Calu3 (cell line): Measurements from ENCODE around the gene APBA1. TPM values are rescaled to one million over a fixed set of nuclear protein-coding genes. Genes with fewer than 3 reads are reported as not detected.
A peak's percentile ranks its signal among the peaks of the same experiment; 100 is the strongest.

ENCODE experiments used
- BruUV-seq: library from RNA; stranded (reverse); fragments of 400-500 nt; replicated peaks from 2 replicates; lab custom pipeline; 2021; lab: Mats Ljungman, UMichigan
- CTCF ChIA-PET: fragments of 300-600 bp; sonication (Branson Sonifier 250); formaldehyde crosslinking; loops from one replicate; lab custom pipeline; 2022; ENCODE audit warnings: antibody characterized with exemption; lab: Charles Lee
- DNase-seq: peaks from one replicate; pipeline ENCODE4 v3.0.0; 2022
- H3K27ac Mint-ChIP-seq: one replicate; pipeline ENCODE4 v1.8.0; 2022; ENCODE audit warnings: mixed read lengths; ENCODE audit not compliant: unreplicated experiment
- H3K27me3 Mint-ChIP-seq: one replicate; pipeline ENCODE4 v1.8.0; 2022; ENCODE audit warnings: mixed read lengths; ENCODE audit not compliant: unreplicated experiment
- H3K36me3 Mint-ChIP-seq: one replicate; pipeline ENCODE4 v1.8.0; 2022; ENCODE audit warnings: mild to moderate bottlenecking, moderate library complexity, mixed read lengths; ENCODE audit not compliant: insufficient read depth, unreplicated experiment
- H3K4me1 Mint-ChIP-seq: one replicate; pipeline ENCODE4 v1.8.0; 2022; ENCODE audit warnings: mild to moderate bottlenecking, low read depth, mixed read lengths; ENCODE audit not compliant: unreplicated experiment
- H3K4me3 Mint-ChIP-seq: one replicate; pipeline ENCODE4 v1.8.0; 2022; ENCODE audit warnings: mild to moderate bottlenecking, low read depth, moderate library complexity, mixed read lengths; ENCODE audit not compliant: unreplicated experiment
- H3K9me3 Mint-ChIP-seq: one replicate; pipeline ENCODE4 v1.8.0; 2022; ENCODE audit warnings: low read depth, mixed read lengths; ENCODE audit not compliant: unreplicated experiment
- intact Hi-C: fragments of 100-400 bp; cut with micrococcal nuclease; formaldehyde crosslinking; loops from one replicate; pipeline ENCODE4 v1.10.0; 2022; ENCODE audit not compliant: unreplicated experiment
- total RNA-seq: library from RNA; stranded (reverse); gene quantifications from 2 replicates; pipeline ENCODE4 v1.2.3, GENCODE V29; 2022
- TF ChIP-seq, protein P1 (sequence below): fragments of 200-600 bp; IDR thresholded peaks from one replicate; pipeline ENCODE4 v1.8.0; 2022; ENCODE audit warnings: antibody characterized with exemption; ENCODE audit not compliant: unreplicated experiment

Gene APBA1
- total RNA-seq, 1 experiment from 2014 or later = 4.4 TPM

DNA sequence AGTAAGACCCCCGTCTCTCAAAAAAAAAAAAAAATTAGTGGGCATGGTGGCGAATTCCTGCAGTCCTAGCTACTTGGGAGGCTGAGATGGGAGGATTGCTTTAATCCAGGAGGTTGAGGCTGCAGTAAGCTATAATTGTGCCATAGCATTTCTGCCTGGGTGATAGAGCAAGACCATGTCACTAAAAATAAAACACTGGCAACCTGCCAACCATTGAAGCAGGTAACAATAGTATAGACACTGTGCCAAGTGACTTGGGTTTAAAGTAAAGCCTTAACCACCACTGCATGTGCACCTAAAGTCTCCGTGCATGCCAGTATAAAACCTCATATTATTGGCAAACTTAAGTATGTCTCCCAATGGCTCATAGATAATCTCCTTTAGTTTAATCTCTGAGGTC, 3.4 kb upstream of the APBA1 start:
- Mint-ChIP-seq H3K4me3 (no peak overlapping the region), H3K9me3 (no peaks in the 10 kb centered on the region), H3K27me3 (no peaks in the 10 kb centered on the region), H3K4me1 (peaks cover 28% of the 10 kb centered on the region), H3K27ac (no peak overlapping the region), H3K36me3 (peaks cover 14% of the 10 kb centered on the region)
- DNase-seq = no peak
- no TSS peak for BruUV-seq
- TF ChIP-seq, protein P1, sequence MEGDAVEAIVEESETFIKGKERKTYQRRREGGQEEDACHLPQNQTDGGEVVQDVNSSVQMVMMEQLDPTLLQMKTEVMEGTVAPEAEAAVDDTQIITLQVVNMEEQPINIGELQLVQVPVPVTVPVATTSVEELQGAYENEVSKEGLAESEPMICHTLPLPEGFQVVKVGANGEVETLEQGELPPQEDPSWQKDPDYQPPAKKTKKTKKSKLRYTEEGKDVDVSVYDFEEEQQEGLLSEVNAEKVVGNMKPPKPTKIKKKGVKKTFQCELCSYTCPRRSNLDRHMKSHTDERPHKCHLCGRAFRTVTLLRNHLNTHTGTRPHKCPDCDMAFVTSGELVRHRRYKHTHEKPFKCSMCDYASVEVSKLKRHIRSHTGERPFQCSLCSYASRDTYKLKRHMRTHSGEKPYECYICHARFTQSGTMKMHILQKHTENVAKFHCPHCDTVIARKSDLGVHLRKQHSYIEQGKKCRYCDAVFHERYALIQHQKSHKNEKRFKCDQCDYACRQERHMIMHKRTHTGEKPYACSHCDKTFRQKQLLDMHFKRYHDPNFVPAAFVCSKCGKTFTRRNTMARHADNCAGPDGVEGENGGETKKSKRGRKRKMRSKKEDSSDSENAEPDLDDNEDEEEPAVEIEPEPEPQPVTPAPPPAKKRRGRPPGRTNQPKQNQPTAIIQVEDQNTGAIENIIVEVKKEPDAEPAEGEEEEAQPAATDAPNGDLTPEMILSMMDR = no peak
- CTCF ChIA-PET = no interaction called here
- intact Hi-C loops = loop anchor here (2.0 to 10.0 kb wide), 5 partner anchors 121 to 255 kb away; no protein-coding TSS in a partner anchor

GRCh38 chr9:69674716-69675438, 2.7 kb upstream of the APBA1 start:
- intact Hi-C loops = loop anchor here (2.0 to 10.0 kb wide), 6 partner anchors 120 to 256 kb away; no protein-coding TSS in a partner anchor
- peaks cover 28% of the 10 kb centered on the region for H3K4me1 Mint-ChIP-seq
- no peaks in the 10 kb centered on the region for H3K9me3 Mint-ChIP-seq
- no TSS peak for BruUV-seq
- peaks cover 14% of the 10 kb centered on the region for H3K36me3 Mint-ChIP-seq
- TF ChIP-seq, protein P1 = no peak
- H3K27me3 Mint-ChIP-seq = no peaks in the 10 kb centered on the region
- H3K27ac Mint-ChIP-seq = no peak overlapping the region
- CTCF ChIA-PET = no interaction called here
- H3K4me3 Mint-ChIP-seq = no peak overlapping the region
- no peak for DNase-seq

GRCh38 chr9:69674112-69674685, 2.0 kb upstream of the APBA1 start:
- Mint-ChIP-seq H3K9me3 (no peaks in the 10 kb centered on the region), H3K4me1 (peaks cover 24% of the 10 kb centered on the region), H3K36me3 (peaks cover 14% of the 10 kb centered on the region), H3K4me3 (peak overlapping the region; percentile 9), H3K27ac (no peak overlapping the region), H3K27me3 (no peaks in the 10 kb centered on the region)
- intact Hi-C loops = loop anchor here (2.0 to 10.0 kb wide), 5 partner anchors 119 to 257 kb away; no protein-coding TSS in a partner anchor
- no TSS peak for BruUV-seq
- TF ChIP-seq, protein P1 = no peak
- DNase-seq = no peak
- CTCF ChIA-PET = no interaction called here

GRCh38 chr9:69673311-69673640, 1.1 kb upstream of the APBA1 start:
- CTCF ChIA-PET = interaction anchor here (0.6 to 2.2 kb wide), 3 partner anchors 28 to 251 kb away, joined by 3 to 9 read pairs (median 3); no protein-coding TSS in a partner anchor
- no TSS peak for BruUV-seq
- Mint-ChIP-seq H3K9me3 (no peaks in the 10 kb centered on the region), H3K27me3 (no peaks in the 10 kb centered on the region), H3K36me3 (peaks cover 14% of the 10 kb centered on the region), H3K4me3 (peak overlapping the region; percentile 73), H3K4me1 (peaks cover 18% of the 10 kb centered on the region), H3K27ac (no peak overlapping the region)
- DNase-seq = no peak
- intact Hi-C loops = loop anchor here (5.0 to 10.0 kb wide), 4 partner anchors 118 to 242 kb away; no protein-coding TSS in a partner anchor
- TF ChIP-seq, protein P1 = no peak
